HG03442 (cell line): Measurements from ENCODE around the gene FAM114A2.

ENCODE experiments used
- ATAC-seq: cut with Tn5 transposase; IDR thresholded peaks from one replicate; pipeline ENCODE4 v1.9.1; 2021; ENCODE audit warnings: mild to moderate bottlenecking, moderate library complexity; ENCODE audit not compliant: unreplicated experiment

FAM114A2 gene

GRCh38 chr5:153952057-153952456 lies 86.7 kb downstream of the FAM114A2 start:
- no peak for ATAC-seq

- ATAC-seq = no peak
Observed at GRCh38 chr5:153941265-153941664, 97.4 kb downstream of the FAM114A2 start.
